HL-60 (cell line): Measurements from ENCODE around the gene BCL7C.

Experiments used
- DNase-seq, 2 experiments: peaks; one replicate each; pipeline ENCODE4 v3.0.0-alpha.2; 2010 to 2020; ENCODE audit warnings: low read depth in 1 of 2, low spot score in 1 of 2
- H3K27ac ChIP-seq: fragments of 250-450 bp; sonication (Bioruptor Pico); replicated peaks from 2 replicates; pipeline ENCODE4 v1.5.1; 2020; ENCODE audit warnings: mild to moderate bottlenecking, moderate library complexity
- H3K27me3 ChIP-seq: fragments of 250-450 bp; sonication (Bioruptor Pico); 2 replicates; pipeline ENCODE4 v1.5.1; 2021; ENCODE audit warnings: mild to moderate bottlenecking, moderate library complexity; ENCODE audit not compliant: insufficient read depth, poor library complexity, severe bottlenecking
- H3K4me3 ChIP-seq: replicated peaks from 2 replicates; pipeline ENCODE4 v1.5.1; 2011; ENCODE audit warnings: mild to moderate bottlenecking, control low read depth, low read length; ENCODE audit not compliant: insufficient read depth
- CTCF ChIP-seq: IDR thresholded peaks from one replicate; pipeline ENCODE4 v1.5.1; 2011; ENCODE audit warnings: low read length, control low read depth, inconsistent platforms; ENCODE audit not compliant: insufficient read depth
- GABPA ChIP-seq: IDR thresholded peaks from 2 replicates; pipeline ENCODE4 v1.6.1; 2012; ENCODE audit warnings: low read depth
- POLR2AphosphoS5 ChIP-seq: IDR thresholded peaks from 2 replicates; pipeline ENCODE4 v1.6.1; 2012; ENCODE audit warnings: low read depth
- REST ChIP-seq: IDR thresholded peaks from 2 replicates; pipeline ENCODE4 v1.6.1; 2012; ENCODE audit warnings: low read depth; ENCODE audit not compliant: insufficient replicate concordance
- SPI1 ChIP-seq: IDR thresholded peaks from 2 replicates; pipeline ENCODE4 v1.6.1; 2012; ENCODE audit warnings: low read depth, mild to moderate bottlenecking, borderline replicate concordance

Gene BCL7C

GRCh38 chr16:30925632-30925987 lies 31.7 kb upstream of the BCL7C start:
- no peak overlapping the region for H3K27ac ChIP-seq
- no peaks in the 10 kb centered on the region for H3K27me3 ChIP-seq
- DNase-seq, result no peak
- H3K4me3 ChIP-seq, result no peak overlapping the region
- no peak for TF ChIP-seq REST
- TF ChIP-seq SPI1, result no peak
- no peak for TF ChIP-seq GABPA
- TF ChIP-seq POLR2AphosphoS5, result no peak
- TF ChIP-seq CTCF, result no peak

- H3K27me3 ChIP-seq, result no peaks in the 10 kb centered on the region
- no peak overlapping the region for H3K27ac ChIP-seq
- DNase-seq, result no peak
- no peak for TF ChIP-seq CTCF
- TF ChIP-seq SPI1, result no peak
- no peak for TF ChIP-seq REST
- TF ChIP-seq POLR2AphosphoS5, result no peak
- TF ChIP-seq GABPA, result no peak
- peak overlapping the region; percentile 73 for H3K4me3 ChIP-seq
These were observed 31.2 kb upstream of the BCL7C start for GRCh38 chr16:30924913-30925631.

DNA sequence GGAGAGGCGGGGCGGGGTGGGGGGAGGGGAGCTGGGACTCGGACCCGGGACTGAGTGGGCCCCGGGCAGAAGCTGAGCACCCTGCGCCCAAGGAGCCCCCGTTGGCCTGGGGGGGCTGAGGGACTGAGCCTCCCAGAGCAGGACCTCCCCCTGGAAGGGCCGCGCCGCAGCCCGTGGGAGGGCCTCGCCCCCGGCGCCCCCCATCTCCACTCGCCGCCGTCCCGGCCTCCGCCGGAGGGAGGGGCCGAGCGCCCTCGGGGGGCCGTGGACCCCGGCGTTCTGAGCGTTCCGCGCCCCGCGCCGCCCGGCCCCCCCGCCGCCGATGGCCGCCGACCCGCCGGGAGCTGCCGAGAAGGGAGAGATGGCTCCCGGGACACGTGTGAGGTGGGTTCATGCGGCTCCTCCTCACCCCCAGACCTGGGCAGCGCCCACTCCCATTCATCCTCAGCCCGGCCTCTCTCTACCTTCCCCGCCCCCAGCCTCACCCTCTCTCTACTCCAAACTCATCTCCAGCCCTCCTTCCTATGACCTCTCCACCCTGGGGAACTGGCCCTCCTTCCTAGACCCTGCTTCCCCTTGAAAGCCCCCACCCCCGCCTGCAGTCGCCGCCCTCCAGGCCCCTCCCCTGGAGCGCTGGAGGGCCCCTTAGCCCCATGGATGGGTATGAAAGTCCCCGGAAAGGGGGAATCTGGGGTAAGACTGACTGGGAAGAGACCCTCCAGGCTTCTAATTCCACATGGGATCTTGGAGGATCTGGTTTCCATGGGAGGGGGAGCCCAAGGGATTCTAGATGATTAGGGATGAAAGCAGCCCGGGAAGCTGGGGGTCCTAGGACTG lies 30.4 kb upstream of the BCL7C start:
- Histone ChIP-seq H3K4me3 (peak overlapping the region; percentile 73), H3K27me3 (no peaks in the 10 kb centered on the region), H3K27ac (no peak overlapping the region; the same call in 1 of the 2 replicates)
- TF ChIP-seq REST (no peak), POLR2AphosphoS5 (no peak), GABPA (no peak), CTCF (no peak)
- no peak for DNase-seq
